HEK293 (cell line): ENCODE measurements around the gene GBA2.

Experiments
- ATF2 ChIP-seq: fragments of 450-650 bp; formaldehyde crosslinking; IDR thresholded peaks from 2 replicates; pipeline ENCODE4 v1.5.1; 2016; ENCODE audit warnings: missing biosample characterization, missing genetic modification characterization, low read depth
- FEZF1 ChIP-seq: fragments of 450-650 bp; formaldehyde crosslinking; IDR thresholded peaks from 2 replicates; pipeline ENCODE4 v1.5.1; 2016; ENCODE audit warnings: missing biosample characterization, missing genetic modification characterization
- GLIS2 ChIP-seq: fragments of 450-650 bp; formaldehyde crosslinking; IDR thresholded peaks from 2 replicates; pipeline ENCODE4 v1.5.1; 2016; ENCODE audit warnings: missing biosample characterization, missing genetic modification characterization
- KLF9 ChIP-seq: fragments of 450-650 bp; formaldehyde crosslinking; IDR thresholded peaks from 2 replicates; pipeline ENCODE4 v1.5.1; 2016; ENCODE audit warnings: missing biosample characterization, missing genetic modification characterization, low read depth
- MYNN ChIP-seq: fragments of 450-650 bp; formaldehyde crosslinking; IDR thresholded peaks from 2 replicates; pipeline ENCODE4 v1.5.1; 2016; ENCODE audit warnings: missing biosample characterization, missing genetic modification characterization, borderline replicate concordance
- SETDB1 ChIP-seq: IDR thresholded peaks from one replicate; pipeline ENCODE4 v1.6.1; 2017; ENCODE audit warnings: mild to moderate bottlenecking, low read length, moderate library complexity, mixed read lengths; ENCODE audit not compliant: insufficient read length
- ZBTB11 ChIP-seq: fragments of 450-650 bp; formaldehyde crosslinking; conservative IDR thresholded peaks from 2 replicates; pipeline ENCODE4 v1.5.1; 2016; ENCODE audit warnings: low read depth, missing biosample characterization, missing genetic modification characterization
- ZBTB26 ChIP-seq: fragments of 450-650 bp; formaldehyde crosslinking; optimal IDR thresholded peaks from 2 replicates; pipeline ENCODE3; 2016; ENCODE audit warnings: missing biosample characterization, mild to moderate bottlenecking, missing genetic modification characterization
- ZFHX2 ChIP-seq: fragments of 450-650 bp; formaldehyde crosslinking; conservative IDR thresholded peaks from 2 replicates; pipeline ENCODE4 v1.5.1; 2016; ENCODE audit warnings: missing biosample characterization, missing genetic modification characterization
- ZNF155 ChIP-seq: fragments of 450-650 bp; formaldehyde crosslinking; IDR thresholded peaks from 2 replicates; pipeline ENCODE4 v1.5.1; 2016; ENCODE audit warnings: missing biosample characterization, missing genetic modification characterization
- ZNF350 ChIP-seq: fragments of 450-650 bp; formaldehyde crosslinking; IDR thresholded peaks from 2 replicates; pipeline ENCODE4 v1.5.0; 2017; ENCODE audit warnings: missing biosample characterization, mild to moderate bottlenecking, missing genetic modification characterization
- ZNF37A ChIP-seq: fragments of 450-650 bp; IDR thresholded peaks from 2 replicates; pipeline ENCODE4 v1.5.1; 2018; ENCODE audit warnings: missing biosample characterization, missing genetic modification characterization
- ZNF398 ChIP-seq: fragments of 450-650 bp; formaldehyde crosslinking; IDR thresholded peaks from 2 replicates; pipeline ENCODE4 v1.5.1; 2017; ENCODE audit warnings: missing biosample characterization, missing genetic modification characterization
- ZNF426 ChIP-seq: fragments of 450-650 bp; formaldehyde crosslinking; IDR thresholded peaks from 2 replicates; pipeline ENCODE4 v1.5.1; 2017; ENCODE audit warnings: missing biosample characterization, missing genetic modification characterization, mild to moderate bottlenecking, inconsistent platforms, moderate library complexity
- ZNF501 ChIP-seq: fragments of 450-650 bp; formaldehyde crosslinking; IDR thresholded peaks from 2 replicates; pipeline ENCODE4 v1.5.1; 2016; ENCODE audit warnings: missing biosample characterization, missing genetic modification characterization
- ZNF549 ChIP-seq: fragments of 450-650 bp; IDR thresholded peaks from 2 replicates; pipeline ENCODE4 v1.5.1; 2018; ENCODE audit warnings: missing biosample characterization, missing genetic modification characterization, mild to moderate bottlenecking, inconsistent platforms, moderate library complexity
- ZNF558 ChIP-seq: fragments of 450-650 bp; formaldehyde crosslinking; IDR thresholded peaks from 2 replicates; pipeline ENCODE4 v1.5.1; 2016; ENCODE audit warnings: missing biosample characterization, missing genetic modification characterization
- ZNF560 ChIP-seq: fragments of 450-650 bp; formaldehyde crosslinking; IDR thresholded peaks from 2 replicates; pipeline ENCODE4 v1.5.1; 2017; ENCODE audit warnings: missing biosample characterization, missing genetic modification characterization, borderline replicate concordance
- ZNF747 ChIP-seq: fragments of 450-650 bp; formaldehyde crosslinking; IDR thresholded peaks from 2 replicates; pipeline ENCODE4 v1.5.1; 2016; ENCODE audit warnings: missing biosample characterization, missing genetic modification characterization
- ZNF76 ChIP-seq: fragments of 450-650 bp; formaldehyde crosslinking; IDR thresholded peaks from 2 replicates; pipeline ENCODE4; 2016; ENCODE audit warnings: low read depth, missing biosample characterization, missing genetic modification characterization, borderline replicate concordance
- ZSCAN23 ChIP-seq: fragments of 450-650 bp; formaldehyde crosslinking; IDR thresholded peaks from 2 replicates; pipeline ENCODE4 v1.5.1; 2016; ENCODE audit warnings: missing biosample characterization, missing genetic modification characterization
- ZXDB ChIP-seq: fragments of 450-650 bp; formaldehyde crosslinking; IDR thresholded peaks from 2 replicates; pipeline ENCODE4 v1.5.1; 2016; ENCODE audit warnings: missing biosample characterization, missing genetic modification characterization
- TF ChIP-seq, protein P1 (sequence below): fragments of 450-650 bp; formaldehyde crosslinking; IDR thresholded peaks from 2 replicates; pipeline ENCODE4 v1.5.1; 2016; ENCODE audit warnings: missing biosample characterization, missing genetic modification characterization

The GBA2 gene

GRCh38 chr9:35690614-35691333, 58.3 kb downstream of the GBA2 start (continued):
- TF ChIP-seq, protein P1, sequence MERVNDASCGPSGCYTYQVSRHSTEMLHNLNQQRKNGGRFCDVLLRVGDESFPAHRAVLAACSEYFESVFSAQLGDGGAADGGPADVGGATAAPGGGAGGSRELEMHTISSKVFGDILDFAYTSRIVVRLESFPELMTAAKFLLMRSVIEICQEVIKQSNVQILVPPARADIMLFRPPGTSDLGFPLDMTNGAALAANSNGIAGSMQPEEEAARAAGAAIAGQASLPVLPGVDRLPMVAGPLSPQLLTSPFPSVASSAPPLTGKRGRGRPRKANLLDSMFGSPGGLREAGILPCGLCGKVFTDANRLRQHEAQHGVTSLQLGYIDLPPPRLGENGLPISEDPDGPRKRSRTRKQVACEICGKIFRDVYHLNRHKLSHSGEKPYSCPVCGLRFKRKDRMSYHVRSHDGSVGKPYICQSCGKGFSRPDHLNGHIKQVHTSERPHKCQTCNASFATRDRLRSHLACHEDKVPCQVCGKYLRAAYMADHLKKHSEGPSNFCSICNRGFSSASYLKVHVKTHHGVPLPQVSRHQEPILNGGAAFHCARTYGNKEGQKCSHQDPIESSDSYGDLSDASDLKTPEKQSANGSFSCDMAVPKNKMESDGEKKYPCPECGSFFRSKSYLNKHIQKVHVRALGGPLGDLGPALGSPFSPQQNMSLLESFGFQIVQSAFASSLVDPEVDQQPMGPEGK, result peak; percentile 60; the same call in 1 of the 2 replicates
- TF ChIP-seq FEZF1 (tag by site-specific recombination) (no peak), ZBTB11 (tag by site-specific recombination) (0 out of 2 replicates have a peak, but pooled peaks have one; percentile 17), ZNF501 (tag by site-specific recombination) (no peak), ZXDB (tag by site-specific recombination) (no peak; the same call in 1 of the 2 replicates), ATF2 (no peak), ZNF747 (no peak), ZNF558 (tag by site-specific recombination) (no peak), ZSCAN23 (tag by site-specific recombination) (no peak), ZFHX2 (tag by site-specific recombination) (peak; percentile 60), ZNF37A (tag by site-specific recombination) (no peak), ZNF350 (no peak), ZNF426 (tag by site-specific recombination) (no peak), ZNF398 (tag by site-specific recombination) (peak; percentile 97), SETDB1 (no peak), ZNF549 (tag by site-specific recombination) (no peak), ZNF155 (tag by site-specific recombination) (no peak), ZNF76 (tag by site-specific recombination) (no peak), KLF9 (tag by site-specific recombination) (no peak), GLIS2 (peak; percentile 50), ZNF560 (no peak), MYNN (no peak), ZBTB26 (tag by site-specific recombination) (peak; percentile 63)
